ENCODE measurements around the gene GDF3. TPM values are rescaled to one million over a fixed set of nuclear protein-coding genes. Genes with fewer than 3 reads are reported as not detected.
"Not testable (repeated sequence)": the region's sequence is repeated elsewhere in the genome, so short reads cannot be mapped to it uniquely, and the experiment has no call there.

The GDF3 gene
- not detected in 2 replicates for polyA plus RNA-seq (2011; rRNA removed)
- not detected in 2 replicates for polyA minus RNA-seq (2011; rRNA and poly(A)+ RNA removed)

GRCh38 chr12:7695566-7696197 is at the start of gene GDF3:
GDF3 (minus strand) TSS chr12:7695775; CDS start chr12:7695728, 47 bp downstream.
- DNase-seq (ENCODE audit: low read depth, low spot score) = no peak

DNA sequence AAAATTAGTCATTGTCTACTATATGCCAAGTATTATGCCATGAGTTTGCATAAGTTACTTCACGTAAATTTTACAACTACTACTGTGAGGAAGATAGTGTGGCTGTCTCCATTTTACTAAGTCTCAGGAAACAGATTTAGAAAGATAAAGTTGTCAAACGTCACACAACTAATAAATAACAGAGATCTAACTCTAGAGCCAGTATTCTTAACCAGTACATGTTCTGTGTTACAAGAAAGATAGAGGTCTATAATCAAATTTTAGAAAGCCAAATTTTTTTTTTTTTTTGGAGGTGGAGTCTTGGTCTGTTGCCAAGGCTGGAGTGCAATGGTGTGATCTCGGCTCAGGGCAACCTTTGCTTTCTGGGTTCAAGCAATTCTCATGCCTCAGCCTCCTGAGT is 37.4 kb upstream of the GDF3 start:
- no peaks in the 10 kb centered on the region for H3K27me3 ChIP-seq (ENCODE audit: control insufficient read depth, insufficient read depth, low read length)
- H3K4me3 ChIP-seq (ENCODE audit: low read depth, low read length) = no peak overlapping the region
- CTCF ChIA-PET = no interaction called here
- no peak for DNase-seq (ENCODE audit: low read depth, low spot score)
- no peak overlapping the region for H3K27ac ChIP-seq (ENCODE audit: low read depth, low read length)
- TF ChIP-seq, protein P1, sequence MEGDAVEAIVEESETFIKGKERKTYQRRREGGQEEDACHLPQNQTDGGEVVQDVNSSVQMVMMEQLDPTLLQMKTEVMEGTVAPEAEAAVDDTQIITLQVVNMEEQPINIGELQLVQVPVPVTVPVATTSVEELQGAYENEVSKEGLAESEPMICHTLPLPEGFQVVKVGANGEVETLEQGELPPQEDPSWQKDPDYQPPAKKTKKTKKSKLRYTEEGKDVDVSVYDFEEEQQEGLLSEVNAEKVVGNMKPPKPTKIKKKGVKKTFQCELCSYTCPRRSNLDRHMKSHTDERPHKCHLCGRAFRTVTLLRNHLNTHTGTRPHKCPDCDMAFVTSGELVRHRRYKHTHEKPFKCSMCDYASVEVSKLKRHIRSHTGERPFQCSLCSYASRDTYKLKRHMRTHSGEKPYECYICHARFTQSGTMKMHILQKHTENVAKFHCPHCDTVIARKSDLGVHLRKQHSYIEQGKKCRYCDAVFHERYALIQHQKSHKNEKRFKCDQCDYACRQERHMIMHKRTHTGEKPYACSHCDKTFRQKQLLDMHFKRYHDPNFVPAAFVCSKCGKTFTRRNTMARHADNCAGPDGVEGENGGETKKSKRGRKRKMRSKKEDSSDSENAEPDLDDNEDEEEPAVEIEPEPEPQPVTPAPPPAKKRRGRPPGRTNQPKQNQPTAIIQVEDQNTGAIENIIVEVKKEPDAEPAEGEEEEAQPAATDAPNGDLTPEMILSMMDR (IDR thresholded peaks at IDR 0.05; ENCODE audit: low read depth, low read length) = no peak
- H3K9me3 ChIP-seq (ENCODE audit: control insufficient read depth, insufficient read depth, low read length) = peaks cover 7% of the 10 kb centered on the region
- POLR2A ChIA-PET = interaction anchor here (0.7 kb wide), 1 partner anchor 190 kb away, joined by 5 read pairs; no protein-coding TSS in a partner anchor

More at GRCh38 chr12:7695566-7696197, at the start of gene GDF3:
- CTCF ChIA-PET = no interaction called here
- H3K27ac ChIP-seq (ENCODE audit: low read depth, low read length) = no peak within 1 kb of the TSS
- no peaks in the 10 kb centered on the region for H3K27me3 ChIP-seq (ENCODE audit: control insufficient read depth, insufficient read depth, low read length)
- TF ChIP-seq, protein P1 (IDR thresholded peaks at IDR 0.05; ENCODE audit: low read depth, low read length) = no peak
- no peak within 1 kb of the TSS for H3K4me3 ChIP-seq (ENCODE audit: low read depth, low read length)
- POLR2A ChIA-PET = no interaction called here
- H3K9me3 ChIP-seq (ENCODE audit: control insufficient read depth, insufficient read depth, low read length) = peaks cover 8% of the 10 kb centered on the region; the same call in 1 of the 2 replicates

DNA sequence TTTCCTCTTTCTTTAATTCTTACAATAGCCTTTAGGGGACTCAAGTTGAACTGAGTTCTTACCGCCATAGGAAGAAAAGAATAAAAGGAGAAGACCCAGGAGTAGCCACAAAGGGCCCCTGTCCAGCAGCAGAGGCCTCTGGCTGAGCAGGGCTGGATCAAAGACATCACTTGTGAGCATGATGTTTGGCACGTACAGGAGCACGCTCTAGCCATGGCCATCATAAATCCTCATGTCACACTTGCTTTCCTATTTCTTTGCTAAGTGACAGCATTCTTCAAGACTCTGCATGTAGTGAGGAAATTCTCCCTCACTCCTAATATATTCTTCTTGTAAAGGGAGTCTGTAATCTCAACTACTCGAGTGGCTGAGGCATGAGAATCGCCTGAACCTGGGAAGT is 35.9 kb upstream of the GDF3 start:
- TF ChIP-seq, protein P1 (IDR thresholded peaks at IDR 0.05; ENCODE audit: low read depth, low read length) = no peak
- H3K9me3 ChIP-seq (ENCODE audit: control insufficient read depth, insufficient read depth, low read length) = peaks cover 4% of the 10 kb centered on the region
- ChIA-PET POLR2A (no interaction called here), CTCF (no interaction called here)
- H3K27me3 ChIP-seq (ENCODE audit: control insufficient read depth, insufficient read depth, low read length) = no peaks in the 10 kb centered on the region
- no peak overlapping the region for H3K4me3 ChIP-seq (ENCODE audit: low read depth, low read length)
- H3K27ac ChIP-seq (ENCODE audit: low read depth, low read length) = no peak overlapping the region
- no peak for DNase-seq (ENCODE audit: low read depth, low spot score)

GRCh38 chr12:7730984-7731383 is 35.4 kb upstream of the GDF3 start:
- H3K9me3 ChIP-seq (ENCODE audit: control insufficient read depth, insufficient read depth, low read length); POLR2A ChIA-PET; H3K27ac ChIP-seq (ENCODE audit: low read depth, low read length); H3K27me3 ChIP-seq (ENCODE audit: control insufficient read depth, insufficient read depth, low read length); DNase-seq (ENCODE audit: low read depth, low spot score); CTCF ChIA-PET; H3K4me3 ChIP-seq (ENCODE audit: low read depth, low read length): not testable (repeated sequence)

- DNase-seq (ENCODE audit: low read depth, low spot score) = no peak
- TF ChIP-seq, protein P1 (IDR thresholded peaks at IDR 0.05; ENCODE audit: low read depth, low read length) = no peak
- no peak overlapping the region for H3K4me3 ChIP-seq (ENCODE audit: low read depth, low read length)
- ChIA-PET CTCF (no interaction called here), POLR2A (no interaction called here)
- no peaks in the 10 kb centered on the region for H3K27me3 ChIP-seq (ENCODE audit: control insufficient read depth, insufficient read depth, low read length)
- peaks cover 9% of the 10 kb centered on the region for H3K9me3 ChIP-seq (ENCODE audit: control insufficient read depth, insufficient read depth, low read length)
- H3K27ac ChIP-seq (ENCODE audit: low read depth, low read length) = no peak overlapping the region
Measured at GRCh38 chr12:7729746-7730145, 34.2 kb upstream of the GDF3 start.

Data from AG04450 (cell line).